Hepatocyte (in vitro differentiated cells): Measurements from ENCODE around the gene STPG1.

ENCODE experiments used
- EZH2 ChIP-seq: fragments of 200-600 bp; sonication (generic); IDR thresholded peaks from 2 replicates; pipeline ENCODE4 v1.6.1; 2016; ENCODE audit warnings: antibody characterized with exemption, mild to moderate bottlenecking, borderline replicate concordance
- EZH2phosphoT487 ChIP-seq: fragments of 200-600 bp; sonication (generic); IDR thresholded peaks from one replicate; pipeline ENCODE4 v1.6.1; 2018; ENCODE audit warnings: antibody characterized with exemption, mild to moderate bottlenecking, low read depth, moderate library complexity; ENCODE audit not compliant: unreplicated experiment, severe bottlenecking
- TF ChIP-seq, protein P1 (sequence below): fragments of 200-600 bp; sonication (generic); IDR thresholded peaks from 2 replicates; pipeline ENCODE4 v1.5.1; 2016; ENCODE audit warnings: antibody characterized with exemption, mild to moderate bottlenecking; ENCODE audit not compliant: poor library complexity

DNA sequence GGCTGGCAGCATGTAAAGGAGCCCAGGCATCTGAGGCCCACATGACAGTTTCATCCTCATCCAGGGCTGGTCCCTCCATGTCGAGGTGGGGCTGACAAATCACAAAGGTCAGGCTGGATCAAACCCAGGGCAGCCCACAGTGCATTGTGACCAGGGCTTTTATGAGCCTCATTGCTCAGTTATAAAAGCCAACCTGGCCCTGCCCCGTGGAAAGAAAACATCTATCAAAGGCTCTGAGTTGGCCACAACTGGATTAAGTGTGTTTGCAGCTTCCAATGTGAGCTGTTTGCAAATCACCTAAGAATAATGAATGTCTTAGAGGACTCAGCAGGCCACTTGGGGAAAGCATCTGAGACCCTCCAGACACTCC is 49.0 kb downstream of the STPG1 start:
- TF ChIP-seq, protein P1, sequence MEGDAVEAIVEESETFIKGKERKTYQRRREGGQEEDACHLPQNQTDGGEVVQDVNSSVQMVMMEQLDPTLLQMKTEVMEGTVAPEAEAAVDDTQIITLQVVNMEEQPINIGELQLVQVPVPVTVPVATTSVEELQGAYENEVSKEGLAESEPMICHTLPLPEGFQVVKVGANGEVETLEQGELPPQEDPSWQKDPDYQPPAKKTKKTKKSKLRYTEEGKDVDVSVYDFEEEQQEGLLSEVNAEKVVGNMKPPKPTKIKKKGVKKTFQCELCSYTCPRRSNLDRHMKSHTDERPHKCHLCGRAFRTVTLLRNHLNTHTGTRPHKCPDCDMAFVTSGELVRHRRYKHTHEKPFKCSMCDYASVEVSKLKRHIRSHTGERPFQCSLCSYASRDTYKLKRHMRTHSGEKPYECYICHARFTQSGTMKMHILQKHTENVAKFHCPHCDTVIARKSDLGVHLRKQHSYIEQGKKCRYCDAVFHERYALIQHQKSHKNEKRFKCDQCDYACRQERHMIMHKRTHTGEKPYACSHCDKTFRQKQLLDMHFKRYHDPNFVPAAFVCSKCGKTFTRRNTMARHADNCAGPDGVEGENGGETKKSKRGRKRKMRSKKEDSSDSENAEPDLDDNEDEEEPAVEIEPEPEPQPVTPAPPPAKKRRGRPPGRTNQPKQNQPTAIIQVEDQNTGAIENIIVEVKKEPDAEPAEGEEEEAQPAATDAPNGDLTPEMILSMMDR, result no peak
- TF ChIP-seq EZH2 (no peak), EZH2phosphoT487 (no peak)
